Measurements from ENCODE around the gene COPA. TPM values are rescaled to one million over a fixed set of nuclear protein-coding genes. Genes with fewer than 3 reads are reported as not detected.

Gene COPA
- total RNA-seq, 2 donors from 2014 or later: 123 to 129 TPM

GRCh38 chr1:160257411-160258015 lies 85.5 kb downstream of the COPA start:
- no peaks in the 10 kb centered on the region for H3K36me3 ChIP-seq
- peaks cover 4% of the 10 kb centered on the region for H3K4me1 ChIP-seq (replicated peaks)
- intact Hi-C loops (cut with DNase I): no loop called here
- H3K9me3 ChIP-seq: no peaks in the 10 kb centered on the region
- DNase-seq (ENCODE audit: low spot score): no peak
- H3K27ac ChIP-seq: no peak overlapping the region
- 92% methylated on average over 6 of the region's 6 CpGs for WGBS
- no peak for TF ChIP-seq CTCF (IDR thresholded peaks at IDR 0.05)
- TF ChIP-seq POLR2AphosphoS5 (IDR thresholded peaks at IDR 0.05): no peak
- TF ChIP-seq POLR2A (IDR thresholded peaks at IDR 0.05): no peak
- H3K27me3 ChIP-seq (replicated peaks; ENCODE audit: insufficient read depth): no peaks in the 10 kb centered on the region
- H3K4me3 ChIP-seq: no peak overlapping the region

GRCh38 chr1:160256396-160257046 lies 86.5 kb downstream of the COPA start:
- Histone ChIP-seq H3K4me1 (replicated peaks) (peaks cover 4% of the 10 kb centered on the region), H3K4me3 (no peak overlapping the region), H3K9me3 (no peaks in the 10 kb centered on the region), H3K27ac (no peak overlapping the region), H3K36me3 (no peaks in the 10 kb centered on the region), H3K27me3 (replicated peaks; ENCODE audit: insufficient read depth) (no peaks in the 10 kb centered on the region)
- intact Hi-C loops (cut with DNase I): no loop called here
- no peak for TF ChIP-seq POLR2AphosphoS5 (IDR thresholded peaks at IDR 0.05)
- no peak for TF ChIP-seq CTCF (IDR thresholded peaks at IDR 0.05)
- TF ChIP-seq POLR2A (IDR thresholded peaks at IDR 0.05): no peak
- DNase-seq (ENCODE audit: low spot score): no peak
- WGBS: 23% methylated on average over 3 of the region's 3 CpGs

- Histone ChIP-seq H3K4me3 (no peak overlapping the region), H3K36me3 (no peaks in the 10 kb centered on the region), H3K27ac (no peak overlapping the region), H3K4me1 (replicated peaks) (peaks cover 4% of the 10 kb centered on the region), H3K9me3 (no peaks in the 10 kb centered on the region), H3K27me3 (replicated peaks; ENCODE audit: insufficient read depth) (no peaks in the 10 kb centered on the region)
- TF ChIP-seq CTCF (IDR thresholded peaks at IDR 0.05) (no peak), POLR2AphosphoS5 (IDR thresholded peaks at IDR 0.05) (no peak), POLR2A (IDR thresholded peaks at IDR 0.05) (no peak)
- DNase-seq (ENCODE audit: low spot score): no peak
- WGBS: 75% methylated on average over 4 of the region's 4 CpGs
- intact Hi-C loops (cut with DNase I): no loop called here
Measured at GRCh38 chr1:160255781-160256300, 87.2 kb downstream of the COPA start.

- no peak overlapping the region for H3K4me3 ChIP-seq
- peak; percentile 72 for DNase-seq (ENCODE audit: low spot score)
- intact Hi-C loops (cut with DNase I): loop anchor here (5.0 kb wide), 2 partner anchors 60 to 150 kb away; partner anchors contain the start of gene CASQ1
- H3K27ac ChIP-seq: no peak overlapping the region
- no peaks in the 10 kb centered on the region for H3K9me3 ChIP-seq
- no peaks in the 10 kb centered on the region for H3K4me1 ChIP-seq (replicated peaks)
- WGBS: 70% methylated on average over 5 of the region's 5 CpGs
- H3K27me3 ChIP-seq (replicated peaks; ENCODE audit: insufficient read depth): no peaks in the 10 kb centered on the region
- H3K36me3 ChIP-seq: no peaks in the 10 kb centered on the region
- TF ChIP-seq POLR2AphosphoS5 (IDR thresholded peaks at IDR 0.05) (peak; percentile 42), POLR2A (IDR thresholded peaks at IDR 0.05) (no peak), CTCF (IDR thresholded peaks at IDR 0.05) (peak; percentile 25 to 85 (median 78))
Measured at GRCh38 chr1:160251687-160252526, 91.1 kb downstream of the COPA start.
